Gastrocnemius medialis (tissue), 4 donors: ENCODE measurements around the gene ZSCAN25. TPM values are rescaled to one million over a fixed set of nuclear protein-coding genes. Genes with fewer than 3 reads are reported as not detected.
"Not testable (repeated sequence)": the region's sequence is repeated elsewhere in the genome, so short reads cannot be mapped to it uniquely, and the experiment has no call there.

Source experiments
- ATAC-seq, 2 donors: fragments of 150-250 bp; one replicate each; pipeline ENCODE4 v1.9.1; 2016
- DNase-seq, 2 donors: peaks; one replicate each; pipeline ENCODE4 v3.0.0-alpha.2; 2019
- H3K27ac ChIP-seq, 4 donors: fragments of 200-600 bp; sonication (generic); 1 replicate in 1 of 4; 2 replicates in 3 of 4; pipeline ENCODE4 v1.5.1; 2016 to 2018; ENCODE audit warnings: mild to moderate bottlenecking in 2 of 4, moderate library complexity in 1 of 4
- H3K27me3 ChIP-seq, 3 donors: fragments of 200-600 bp; sonication (generic) in 2 of 3; 1 replicate in 1 of 3; 2 replicates in 2 of 3; pipeline versions ENCODE4 v1.5.1 to v1.6.0; 2016 to 2019; ENCODE audit warnings: mild to moderate bottlenecking in 1 of 3, moderate library complexity in 1 of 3
- H3K36me3 ChIP-seq, 2 donors: fragments of 200-600 bp; sonication (generic) in 1 of 2; one replicate each; pipeline ENCODE4 v1.5.1; 2017 to 2018
- H3K4me1 ChIP-seq, 2 donors: fragments of 200-600 bp; sonication (generic) in 1 of 2; one replicate each; pipeline ENCODE4 v1.5.1; 2016 to 2017; ENCODE audit warnings: mild to moderate bottlenecking in 2 of 2
- H3K4me3 ChIP-seq, 4 donors: fragments of 200-600 bp; sonication (generic) in 3 of 4; 1 replicate in 1 of 4; 2 replicates in 3 of 4; pipeline ENCODE4 v1.5.1; 2016 to 2019; ENCODE audit warnings: mild to moderate bottlenecking in 2 of 4
- H3K9me3 ChIP-seq, 3 donors: fragments of 200-600 bp; sonication (generic) in 2 of 3; 1 replicate in 1 of 3; 2 replicates in 2 of 3; pipeline ENCODE4 v1.5.1; 2016 to 2019
- CTCF ChIP-seq, 5 experiments: fragments of 450-650 bp in 3 of 5; fragments of 200-600 bp in 2 of 5; sonication (generic) in 2 of 5; IDR thresholded peaks in 4 of 5; conservative IDR thresholded peaks in 1 of 5; 1 replicate in 4 of 5; 2 replicates in 1 of 5; pipeline ENCODE4 v1.5.1; 2016 to 2019; ENCODE audit warnings: antibody characterized with exemption in 5 of 5, mild to moderate bottlenecking in 3 of 5, moderate library complexity in 3 of 5
- POLR2A ChIP-seq, 2 donors: fragments of 450-650 bp; IDR thresholded peaks; one replicate each; pipeline ENCODE4 v1.6.1; 2017; ENCODE audit warnings: antibody characterized with exemption in 2 of 2, mild to moderate bottlenecking in 2 of 2, moderate library complexity in 2 of 2
- in situ Hi-C, 4 donors: fragments of 200-750 bp; cut with MboI; loops; one replicate each; pipeline versions ENCODE4 v1.15.0 to v1.8.0; 2017; ENCODE audit warnings: low sequenced_read_pairs in 4 of 4
- intact Hi-C: fragments of 100-400 bp; cut with DNase I; formaldehyde crosslinking; loops from one replicate; pipeline ENCODE4 v1.15.1; 2023; ENCODE audit warnings: low total_unique reads
- total RNA-seq, 4 donors: library from RNA; depleted of rRNA; stranded (reverse); fragments of >200 nt; gene quantifications; one replicate each; pipeline versions ENCODE4 v1.1.0 to v1.2.3, GENCODE V29; 2016

The ZSCAN25 gene
- total RNA-seq, 4 donors from 2014 or later, result 6.0 to 7.9 (median 7.2) TPM

GRCh38 chr7:99645590-99645989, 28.8 kb downstream of the ZSCAN25 start:
- Histone ChIP-seq H3K4me3 (no peak overlapping the region), H3K9me3 (no peaks in the 10 kb centered on the region), H3K27me3 (no peaks in the 10 kb centered on the region), H3K27ac (no peak overlapping the region), H3K36me3 (no peaks in the 10 kb centered on the region), H3K4me1 (no peaks in the 10 kb centered on the region)
- intact Hi-C loops, result no loop called here
- in situ Hi-C loops, result loop anchor here in 1 of 4 donors (25.0 kb wide), 1 partner anchor 192 kb away; the partner anchor contains the start of gene CYP3A43
- ATAC-seq (no peak), DNase-seq (no peak)
- TF ChIP-seq CTCF (IDR thresholded peaks at IDR 0.05 in 4 of 5, conservative IDR thresholded peaks at IDR 0.05 in 1 of 5), result no peak

GRCh38 chr7:99648843-99649242, 32.1 kb downstream of the ZSCAN25 start:
- no peak for TF ChIP-seq CTCF (IDR thresholded peaks at IDR 0.05 in 4 of 5, conservative IDR thresholded peaks at IDR 0.05 in 1 of 5)
- TF ChIP-seq POLR2A (IDR thresholded peaks at IDR 0.05), result no peak
- no peak overlapping the region for H3K4me3 ChIP-seq
- intact Hi-C loops (no loop called here), in situ Hi-C loops (loop anchor here in 1 of 4 donors (25.0 kb wide), 1 partner anchor 188 kb away; the partner anchor contains the start of gene CYP3A43)
- no peaks in the 10 kb centered on the region for H3K36me3 ChIP-seq
- H3K27me3 ChIP-seq, result no peaks in the 10 kb centered on the region
- no peak for ATAC-seq
- no peaks in the 10 kb centered on the region for H3K4me1 ChIP-seq
- DNase-seq, result no peak
- H3K27ac ChIP-seq, result no peak overlapping the region
- H3K9me3 ChIP-seq, result no peaks in the 10 kb centered on the region

GRCh38 chr7:99651290-99651689, 34.5 kb downstream of the ZSCAN25 start:
- no peak overlapping the region for H3K4me3 ChIP-seq
- intact Hi-C loops, result no loop called here

GRCh38 chr7:99652671-99653070, 35.9 kb downstream of the ZSCAN25 start:
- Histone ChIP-seq H3K9me3 (no peaks in the 10 kb centered on the region), H3K4me3 (no peak overlapping the region), H3K27me3 (no peaks in the 10 kb centered on the region), H3K27ac (no peak overlapping the region), H3K4me1 (no peaks in the 10 kb centered on the region), H3K36me3 (no peaks in the 10 kb centered on the region)
- ATAC-seq (no peak), DNase-seq (no peak)
- in situ Hi-C loops, result no loop called here
- TF ChIP-seq CTCF (IDR thresholded peaks at IDR 0.05 in 4 of 5, conservative IDR thresholded peaks at IDR 0.05 in 1 of 5) (no peak), POLR2A (IDR thresholded peaks at IDR 0.05) (no peak)
- intact Hi-C loops, result no loop called here

More at GRCh38 chr7:99651290-99651689, 34.5 kb downstream of the ZSCAN25 start:
- in situ Hi-C loops, result no loop called here
- Histone ChIP-seq H3K27me3 (no peaks in the 10 kb centered on the region), H3K27ac (no peak overlapping the region), H3K9me3 (no peaks in the 10 kb centered on the region), H3K4me1 (no peaks in the 10 kb centered on the region), H3K36me3 (no peaks in the 10 kb centered on the region)
- ATAC-seq (no peak), DNase-seq (no peak)
- no peak for TF ChIP-seq CTCF (IDR thresholded peaks at IDR 0.05 in 4 of 5, conservative IDR thresholded peaks at IDR 0.05 in 1 of 5)
- TF ChIP-seq POLR2A (IDR thresholded peaks at IDR 0.05), result no peak

- intact Hi-C loops, H3K27me3 ChIP-seq, DNase-seq, H3K36me3 ChIP-seq, H3K9me3 ChIP-seq, H3K4me3 ChIP-seq, ATAC-seq, H3K4me1 ChIP-seq, H3K27ac ChIP-seq, in situ Hi-C loops: not testable (repeated sequence)
These were observed 36.5 kb downstream of the ZSCAN25 start for GRCh38 chr7:99653269-99653668.
